Right lobe of liver (tissue), 6 donors: Measurements from ENCODE around the gene NSMF. TPM values are rescaled to one million over a fixed set of nuclear protein-coding genes. Genes with fewer than 3 reads are reported as not detected.

Experiments used
- ATAC-seq, 4 donors: fragments of 200-7000 bp; cut with Tn5 transposase; one replicate each; pipeline ENCODE4 v1.9.1; 2020; ENCODE audit warnings: mild to moderate bottlenecking in 4 of 4, moderate library complexity in 4 of 4
- DNase-seq, 3 donors: peaks; one replicate each; pipeline ENCODE4 v3.0.0-alpha.2; 2020
- H3K27ac ChIP-seq, 3 donors: fragments of 200-600 bp; one replicate each; pipeline ENCODE4 v1.8.0; 2022
- H3K27me3 ChIP-seq, 2 donors: fragments of 200-600 bp; one replicate each; pipeline ENCODE4 v1.8.0; 2022
- H3K36me3 ChIP-seq, 4 donors: fragments of 200-600 bp; sonication (generic) in 1 of 4; one replicate each; pipeline versions ENCODE4 v1.5.1 to v1.8.0; 2017 to 2022; ENCODE audit warnings: control low read depth in 1 of 4
- H3K4me1 ChIP-seq, 4 donors: fragments of 200-600 bp; sonication (generic) in 1 of 4; one replicate each; pipeline versions ENCODE4 v1.5.1 to v1.8.0; 2017 to 2022; ENCODE audit warnings: control low read depth in 1 of 4
- H3K4me3 ChIP-seq, 3 donors: fragments of 200-600 bp; one replicate each; pipeline ENCODE4 v1.8.0; 2022
- H3K9me3 ChIP-seq, 4 donors: fragments of 200-600 bp; sonication (generic) in 1 of 4; one replicate each; pipeline versions ENCODE4 v1.5.1 to v1.8.0; 2017 to 2022; ENCODE audit warnings: control low read depth in 1 of 4
- CTCF ChIP-seq, 4 donors: fragments of 200-600 bp in 3 of 4; fragments of 450-650 bp in 1 of 4; IDR thresholded peaks; one replicate each; pipeline versions ENCODE4 v1.5.1 to v1.8.0; 2016 to 2022; ENCODE audit warnings: antibody characterized with exemption in 4 of 4, mild to moderate bottlenecking in 2 of 4
- POLR2A ChIP-seq: fragments of 450-650 bp; IDR thresholded peaks from one replicate; pipeline ENCODE4 v1.6.1; 2017; ENCODE audit warnings: antibody characterized with exemption, mild to moderate bottlenecking
- WGBS: methylation state at CpG from one replicate; pipeline ENCODE4 v1.1.6; 2018; ENCODE audit warnings: low coverage, low lambda C conversion rate; ENCODE audit not compliant: insufficient coverage; ENCODE audit errors: missing lambda C conversion rate; 5-methylcytosine and 5-hydroxymethylcytosine counted together
- intact Hi-C, 2 donors: fragments of 100-400 bp; cut with DNase I; formaldehyde crosslinking; loops; one replicate each; pipeline versions ENCODE4 v1.11.2 to v1.14.1; 2022
- total RNA-seq, 6 experiments: library from RNA; depleted of rRNA in 2 of 6; stranded (reverse); fragments of >200 nt in 2 of 6; fragmentation: NEBNext Ultra II Directional in 3 of 6; extraction: Animal tissue kit (Norgen Biotek cat#: 25700) in 3 of 6; gene quantifications; one replicate each; pipeline versions ENCODE4 v1.1.0 to v1.2.4, GENCODE V29; 2016 to 2023
- donor health status: DM: no; HTN: yes; CAD: no.
- donor health status: DM: no; HTN: no; CAD: no.
- donor health status: DM: no; HTN: no; CAD: no.
- donor health status: DM: no; HTN: yes; CAD: no.
- donor health status: DM: no; HTN: yes; CAD: no.

Gene NSMF
- total RNA-seq, 6 experiments from 2014 or later, result 15.6 to 55.4 (median 20.1) TPM

DNA sequence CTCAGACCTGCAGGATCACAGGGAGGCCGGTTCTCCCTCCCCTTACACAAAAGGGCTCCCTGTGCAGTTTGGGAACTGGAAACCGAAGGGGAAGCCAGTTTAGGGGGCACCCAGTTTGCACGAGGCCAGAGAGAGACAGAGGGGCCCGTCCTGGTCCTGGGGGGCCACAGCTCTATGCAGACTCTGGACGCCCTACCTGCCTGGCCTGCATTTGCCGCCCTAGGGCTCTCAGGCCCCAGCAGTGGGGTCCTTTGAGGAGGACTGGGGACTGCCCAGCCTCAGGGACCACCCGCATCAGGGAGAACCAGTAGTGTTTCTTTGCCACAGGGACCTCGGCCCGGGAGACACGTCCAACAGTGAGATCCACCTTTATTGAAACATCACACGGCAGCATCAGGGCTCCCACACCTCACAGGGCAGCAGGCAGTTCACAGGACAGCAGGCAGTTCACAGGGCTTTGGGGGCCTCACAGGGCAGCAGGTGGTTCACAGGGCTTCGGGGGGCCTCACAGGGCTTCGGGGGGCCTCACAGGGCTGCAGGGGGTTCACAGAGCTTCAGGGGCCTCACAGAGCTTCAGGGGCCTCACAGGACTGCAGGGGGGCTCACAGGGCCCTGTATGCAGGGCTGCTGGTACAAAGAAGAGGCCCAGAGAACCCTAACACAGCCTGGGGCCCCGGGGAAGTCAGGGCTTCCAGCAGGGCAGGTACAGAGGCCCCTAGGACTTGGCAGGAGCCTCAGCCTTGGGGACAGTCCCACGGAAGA is 648 bp upstream of the NSMF start:
- no peaks in the 10 kb centered on the region for H3K9me3 ChIP-seq
- WGBS, result 0% methylated on average over 1 of the region's 15 CpGs
- no peaks in the 10 kb centered on the region for H3K36me3 ChIP-seq
- no peaks in the 10 kb centered on the region for H3K27me3 ChIP-seq
- TF ChIP-seq POLR2A, result no peak
- TF ChIP-seq CTCF (IDR thresholded peaks at IDR 0.05), result no peak
- H3K27ac ChIP-seq, result peak overlapping the region; percentile 28 to 86 (median 61)
- intact Hi-C loops, result no loop called here
- DNase-seq (peak in 2 of 3 donors; percentile 31 to 58), ATAC-seq (peak in 3 of 4 donors; percentile 0 to 1 (median 0))
- H3K4me3 ChIP-seq, result peak overlapping the region; percentile 3 to 73 (median 33)
- H3K4me1 ChIP-seq, result peaks cover 0 to 21% (median 2%) of the 10 kb centered on the region in 4 donors

GRCh38 chr9:137458194-137459151 is 661 bp downstream of the NSMF start:
- Histone ChIP-seq H3K4me1 (peaks cover 0 to 25% (median 3%) of the 10 kb centered on the region in 4 donors), H3K4me3 (peak overlapping the region; percentile 65 to 73 (median 69)), H3K36me3 (no peaks in the 10 kb centered on the region), H3K27me3 (no peaks in the 10 kb centered on the region), H3K9me3 (no peaks in the 10 kb centered on the region), H3K27ac (peak overlapping the region in 2 of 3 donors; percentile 59 to 61)
- WGBS, result no CpG with 5 or more reads among the region's 88 CpGs
- intact Hi-C loops, result no loop called here
- ATAC-seq (no peak), DNase-seq (peak; percentile 44 to 64 (median 55))
- no peak for TF ChIP-seq POLR2A
- no peak for TF ChIP-seq CTCF (IDR thresholded peaks at IDR 0.05)

GRCh38 chr9:137457406-137458193 is 1.5 kb downstream of the NSMF start:
- H3K4me3 ChIP-seq, result no peak overlapping the region

More at GRCh38 chr9:137457406-137458193, 1.5 kb downstream of the NSMF start:
- intact Hi-C loops, result no loop called here
- ATAC-seq, result no peak
- Histone ChIP-seq H3K36me3 (no peaks in the 10 kb centered on the region), H3K27ac (no peak overlapping the region), H3K4me1 (peaks cover 0 to 25% (median 3%) of the 10 kb centered on the region in 4 donors), H3K27me3 (no peaks in the 10 kb centered on the region), H3K9me3 (no peaks in the 10 kb centered on the region)
- 60% methylated on average over 1 of the region's 44 CpGs for WGBS
- peak in 2 of 3 donors; percentile 47 to 57 for DNase-seq
- TF ChIP-seq CTCF (IDR thresholded peaks at IDR 0.05) (no peak), POLR2A (no peak)
